HL-60 (cell line): Measurements from ENCODE around the gene HNRNPCL2.
"Not testable (repeated sequence)": the region's sequence is repeated elsewhere in the genome, so short reads cannot be mapped to it uniquely, and the experiment has no call there.

Source experiments
- DNase-seq, 2 experiments: peaks; one replicate each; pipeline ENCODE4 v3.0.0-alpha.2; 2010 to 2020; ENCODE audit warnings: low read depth in 1 of 2, low spot score in 1 of 2
- H3K27ac ChIP-seq: fragments of 250-450 bp; sonication (Bioruptor Pico); replicated peaks from 2 replicates; pipeline ENCODE4 v1.5.1; 2020; ENCODE audit warnings: mild to moderate bottlenecking, moderate library complexity
- H3K27me3 ChIP-seq: fragments of 250-450 bp; sonication (Bioruptor Pico); 2 replicates; pipeline ENCODE4 v1.5.1; 2021; ENCODE audit warnings: mild to moderate bottlenecking, moderate library complexity; ENCODE audit not compliant: insufficient read depth, poor library complexity, severe bottlenecking
- H3K4me3 ChIP-seq: replicated peaks from 2 replicates; pipeline ENCODE4 v1.5.1; 2011; ENCODE audit warnings: mild to moderate bottlenecking, control low read depth, low read length; ENCODE audit not compliant: insufficient read depth
- long read RNA-seq: library from polyadenylated mRNA; unstranded; transcript quantifications from one replicate; pipeline ENCODE4 v2.0.0, GENCODE V29; 2020

HNRNPCL2 gene
- long read RNA-seq, result 0 reads

- DNase-seq, H3K27ac ChIP-seq, H3K4me3 ChIP-seq, H3K27me3 ChIP-seq: not testable (repeated sequence)
Measured at GRCh38 chr1:13116754-13117153, at the start of gene HNRNPCL2. Gene HNRNPCL2 (minus strand): TSS chr1:13116854. CDS start chr1:13116400, 454 bp downstream.

GRCh38 chr1:13165531-13165930, 48.9 kb upstream of the HNRNPCL2 start, which contains the start of gene HNRNPCL4:
Gene HNRNPCL4 (minus strand): TSS chr1:13165631. CDS start chr1:13165467, 164 bp downstream.
- DNase-seq, H3K27ac ChIP-seq, H3K27me3 ChIP-seq, H3K4me3 ChIP-seq: not testable (repeated sequence)

DNA sequence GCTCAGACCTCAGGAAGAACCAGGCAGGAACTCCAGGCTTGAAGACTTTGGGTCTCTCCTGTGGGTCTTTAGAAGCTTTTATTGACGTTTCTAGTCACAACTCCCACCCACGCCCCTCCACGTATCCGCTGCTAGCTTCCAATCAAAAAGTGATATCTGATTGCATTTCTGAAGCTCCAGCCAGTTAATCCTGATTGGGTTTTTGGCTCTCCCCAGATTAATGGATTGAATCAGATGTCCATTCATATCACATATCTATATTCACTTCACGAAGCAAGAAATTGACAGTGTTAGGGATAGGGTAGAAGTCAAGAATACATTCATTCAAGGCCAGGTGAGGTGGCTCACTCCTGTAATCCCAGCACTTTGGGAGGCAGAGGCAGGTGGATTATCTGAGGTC, 39.3 kb upstream of the HNRNPCL2 start, which contains the start of gene PRAMEF26:
PRAMEF26 (minus strand) TSS at position 101 of the 400 bp plus-strand sequence. CDS start 2,914 bp downstream, outside the sequence.
- not testable (repeated sequence) for H3K4me3 ChIP-seq, DNase-seq, H3K27me3 ChIP-seq, H3K27ac ChIP-seq

- not testable (repeated sequence) for H3K27ac ChIP-seq, H3K27me3 ChIP-seq, DNase-seq, H3K4me3 ChIP-seq
Measured at GRCh38 chr1:13070474-13070873, 46.2 kb downstream of the HNRNPCL2 start, which contains the start of gene PRAMEF25. Gene PRAMEF25 (plus strand): TSS chr1:13070774. CDS start chr1:13073694, 2,920 bp downstream.
